Activated T-cell treated with anti-CD3 and anti-CD28 coated beads, Interleukin-2, amount 50 U/mL, for 48 hours (primary cell): ENCODE data around the gene CHRNA3.

Source experiments
- DNase-seq, 2 experiments: peaks; one replicate each; pipeline ENCODE4 v3.0.0-alpha.2; 2020

Gene CHRNA3

DNA sequence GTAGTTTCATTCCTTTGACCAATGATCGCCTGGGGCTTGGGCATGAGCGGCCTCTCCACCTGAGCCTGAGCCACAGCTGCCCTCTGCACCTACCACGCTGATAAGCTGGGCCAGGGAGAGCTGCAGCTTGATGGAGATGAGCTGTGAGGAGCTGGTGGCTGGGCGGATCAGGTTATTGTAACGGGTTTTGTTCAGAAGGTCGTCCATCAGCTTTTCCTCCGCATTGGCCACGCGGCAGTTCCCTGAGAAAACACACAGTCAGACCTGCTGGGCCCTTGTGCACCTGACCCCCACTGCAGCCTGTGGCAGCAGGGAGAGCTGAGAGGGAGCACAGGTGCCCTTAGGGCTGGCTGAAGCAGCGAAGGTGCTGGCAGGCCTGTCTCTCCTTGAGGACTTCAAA, 14.6 kb upstream of the CHRNA3 start:
- no peak for DNase-seq

- DNase-seq, result no peak
Observed at GRCh38 chr15:78634210-78635145, 13.7 kb upstream of the CHRNA3 start.

DNA sequence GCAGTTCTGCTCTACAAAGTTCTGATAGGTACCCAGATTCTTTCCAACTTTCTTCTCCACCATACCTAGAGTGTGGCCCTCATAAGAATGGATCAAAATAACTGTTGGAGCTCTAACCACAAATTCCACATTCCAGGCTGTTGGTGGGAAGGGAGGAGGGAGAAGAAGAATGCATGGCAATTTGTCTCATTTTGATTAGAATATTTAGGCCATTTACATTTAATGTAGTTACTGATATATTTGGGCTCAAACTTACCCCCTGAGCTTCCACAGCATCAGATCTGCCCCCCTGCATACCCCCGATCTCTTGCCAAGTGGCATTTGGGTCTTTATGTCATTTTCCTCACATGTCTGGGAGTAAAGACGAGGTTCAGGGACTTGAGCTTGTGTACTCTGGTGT, 12.6 kb upstream of the CHRNA3 start:
- no peak for DNase-seq

- no peak for DNase-seq
Observed at GRCh38 chr15:78630886-78631633, 10.3 kb upstream of the CHRNA3 start.

- DNase-seq, result no peak
Observed at GRCh38 chr15:78629716-78630065, 8.9 kb upstream of the CHRNA3 start.

GRCh38 chr15:78629031-78629715, 8.4 kb upstream of the CHRNA3 start:
- DNase-seq, result no peak

GRCh38 chr15:78628227-78628626, 7.4 kb upstream of the CHRNA3 start:
- no peak for DNase-seq

DNA sequence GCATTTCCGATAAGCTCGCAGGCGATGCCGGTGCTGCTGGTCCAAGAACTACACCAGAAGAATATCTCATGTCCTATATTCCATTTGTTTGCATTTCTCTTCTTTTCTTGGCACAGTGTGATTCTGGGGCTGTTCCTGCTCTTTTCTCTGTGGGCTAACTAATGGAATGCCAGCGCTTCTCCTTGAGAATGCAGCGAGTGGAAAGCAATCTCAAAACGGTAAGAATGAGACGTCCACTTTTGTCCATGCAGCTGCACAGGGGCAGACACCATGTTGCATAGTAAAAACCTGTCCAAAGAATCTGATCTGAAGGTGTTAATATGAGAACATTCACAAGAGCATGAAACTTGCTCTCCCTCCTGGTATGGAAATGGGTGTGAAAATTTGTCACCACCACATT, 6.6 kb upstream of the CHRNA3 start:
- DNase-seq, result no peak

GRCh38 chr15:78626381-78626995, 5.7 kb upstream of the CHRNA3 start:
- DNase-seq, result no peak

- no peak for DNase-seq
Observed at GRCh38 chr15:78625606-78626280, 4.9 kb upstream of the CHRNA3 start.

DNA sequence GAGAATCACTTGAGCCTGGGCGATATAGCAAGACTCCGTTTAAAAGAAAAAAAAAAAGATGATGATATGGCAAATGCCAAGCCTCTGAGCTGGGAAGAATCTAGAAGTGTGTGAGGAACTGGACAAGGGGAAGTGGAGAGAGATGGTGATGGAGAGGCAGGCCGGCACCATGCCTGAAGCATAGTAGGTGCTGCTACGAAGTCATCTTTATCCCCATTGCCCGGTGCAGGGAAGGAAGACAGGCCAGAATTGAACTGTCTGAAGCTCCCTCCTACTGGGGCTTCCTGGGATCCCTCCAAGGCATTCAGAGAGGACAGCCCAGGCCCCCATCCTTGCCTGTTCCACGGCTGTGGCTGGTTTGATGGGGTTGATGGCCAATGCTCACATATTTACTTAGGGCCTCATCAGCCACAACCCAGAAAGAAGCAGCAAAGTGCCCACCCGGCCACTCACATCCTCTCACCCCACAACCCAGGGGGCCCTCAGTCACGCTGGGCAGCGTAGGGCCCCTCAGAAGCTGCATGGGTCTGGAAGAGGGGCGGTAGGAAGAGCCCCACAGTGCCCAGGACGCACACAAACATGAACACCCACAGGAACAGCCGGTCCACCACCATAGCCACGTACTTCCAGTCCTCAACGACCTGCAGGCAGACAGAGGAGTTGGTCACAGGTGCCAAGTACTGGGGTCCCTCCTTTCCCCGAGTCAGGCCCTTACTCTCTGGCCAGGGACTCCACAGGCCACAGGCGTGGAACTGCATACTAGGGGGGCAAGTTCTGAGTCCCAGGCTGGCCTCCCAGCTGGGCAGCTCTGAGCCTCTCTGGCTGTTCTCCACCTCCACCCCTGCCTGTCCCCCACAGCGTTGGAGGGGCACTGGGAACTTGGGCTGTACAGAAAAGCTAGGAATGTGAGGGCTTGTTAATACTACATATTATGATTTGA, 4.1 kb upstream of the CHRNA3 start:
- DNase-seq, result no peak

DNA sequence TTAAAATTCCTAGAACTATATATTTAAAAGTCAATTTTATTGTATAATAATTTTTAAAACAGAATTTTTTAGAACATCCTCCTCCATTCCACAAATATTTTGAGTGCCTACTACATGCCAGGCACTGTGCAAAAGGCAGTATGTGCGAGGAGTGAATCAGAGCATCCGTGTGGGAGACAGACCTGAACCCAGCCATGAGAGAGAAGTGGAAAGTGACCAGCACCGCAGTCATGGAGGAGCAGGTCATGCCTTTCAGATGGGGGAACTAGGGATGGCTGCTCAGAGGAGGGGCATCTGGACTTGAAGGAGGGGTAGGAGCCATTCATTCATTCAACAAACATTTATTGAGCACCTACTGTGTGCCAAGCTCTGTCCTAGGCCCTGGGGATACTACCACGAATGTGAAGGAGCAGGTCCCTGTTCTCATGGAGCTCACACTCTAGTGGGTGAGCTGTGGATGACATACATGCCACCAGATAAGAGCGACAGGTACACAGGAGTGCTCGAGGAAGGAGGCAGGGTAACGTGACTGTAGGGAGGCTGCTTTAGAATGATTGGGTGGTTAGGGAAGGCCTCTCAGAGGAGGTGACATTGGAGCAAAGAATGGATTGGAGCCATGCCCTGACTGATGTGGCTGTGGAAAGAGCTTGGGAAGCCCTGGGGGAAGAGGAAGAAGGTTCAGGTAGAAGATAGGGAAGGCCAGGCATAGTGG, 3.1 kb upstream of the CHRNA3 start:
- DNase-seq, result no peak

DNA sequence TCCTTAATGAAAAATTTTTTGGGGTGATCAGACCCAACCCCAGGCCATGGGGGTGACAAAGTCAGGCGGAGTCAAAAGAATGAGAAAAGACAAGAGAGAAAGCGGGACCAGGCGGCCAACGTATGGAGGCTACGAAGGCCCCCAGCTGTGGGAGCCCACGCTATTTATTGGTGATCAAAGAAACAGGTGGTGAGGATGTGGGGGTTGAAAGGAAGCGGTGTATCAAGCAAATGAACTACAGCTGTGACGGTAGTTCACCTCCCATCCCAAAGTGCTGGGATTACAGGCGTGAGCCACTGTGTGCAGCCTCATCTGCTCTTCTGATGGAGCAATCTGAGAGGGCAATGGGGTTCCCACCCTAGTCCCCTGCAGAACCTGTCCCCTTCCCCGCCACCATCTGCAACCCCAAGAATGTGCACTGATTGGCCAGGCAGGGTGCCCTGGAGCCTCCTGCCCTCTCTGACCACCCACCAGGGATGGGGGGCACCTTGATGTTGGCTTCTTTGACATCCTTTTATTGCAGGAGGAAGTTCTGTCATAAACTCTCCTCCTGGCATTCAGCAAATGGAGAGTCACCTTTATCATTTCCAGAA, 1.1 kb upstream of the CHRNA3 start:
- no peak for DNase-seq

DNA sequence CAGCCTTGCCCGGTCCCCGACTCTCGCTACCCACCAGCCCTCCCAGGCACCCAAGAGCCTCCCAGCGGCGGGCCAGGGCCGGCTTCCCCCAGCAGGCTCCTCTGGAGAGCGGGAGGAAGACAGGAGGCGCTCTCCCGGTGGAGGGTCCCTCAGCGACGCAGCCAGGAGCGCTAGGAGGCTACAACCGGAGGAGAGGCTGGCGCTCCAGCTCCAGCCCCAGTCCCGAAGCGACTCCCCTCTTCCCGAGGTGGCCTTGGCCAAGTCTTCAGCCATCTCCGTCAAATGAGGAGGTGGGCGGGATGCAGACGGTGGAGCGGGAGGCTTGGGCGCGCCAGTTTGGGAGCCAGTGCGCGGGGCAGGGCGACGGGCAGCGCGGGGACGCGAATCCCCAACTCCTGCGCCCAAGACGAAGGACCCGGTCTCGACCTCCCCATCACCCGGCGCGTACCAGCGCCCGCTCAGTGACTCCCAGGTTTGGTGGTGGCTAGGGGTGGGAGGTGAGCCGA, 722 bp downstream of the CHRNA3 start:
- peak; percentile 30 to 32 for DNase-seq

DNA sequence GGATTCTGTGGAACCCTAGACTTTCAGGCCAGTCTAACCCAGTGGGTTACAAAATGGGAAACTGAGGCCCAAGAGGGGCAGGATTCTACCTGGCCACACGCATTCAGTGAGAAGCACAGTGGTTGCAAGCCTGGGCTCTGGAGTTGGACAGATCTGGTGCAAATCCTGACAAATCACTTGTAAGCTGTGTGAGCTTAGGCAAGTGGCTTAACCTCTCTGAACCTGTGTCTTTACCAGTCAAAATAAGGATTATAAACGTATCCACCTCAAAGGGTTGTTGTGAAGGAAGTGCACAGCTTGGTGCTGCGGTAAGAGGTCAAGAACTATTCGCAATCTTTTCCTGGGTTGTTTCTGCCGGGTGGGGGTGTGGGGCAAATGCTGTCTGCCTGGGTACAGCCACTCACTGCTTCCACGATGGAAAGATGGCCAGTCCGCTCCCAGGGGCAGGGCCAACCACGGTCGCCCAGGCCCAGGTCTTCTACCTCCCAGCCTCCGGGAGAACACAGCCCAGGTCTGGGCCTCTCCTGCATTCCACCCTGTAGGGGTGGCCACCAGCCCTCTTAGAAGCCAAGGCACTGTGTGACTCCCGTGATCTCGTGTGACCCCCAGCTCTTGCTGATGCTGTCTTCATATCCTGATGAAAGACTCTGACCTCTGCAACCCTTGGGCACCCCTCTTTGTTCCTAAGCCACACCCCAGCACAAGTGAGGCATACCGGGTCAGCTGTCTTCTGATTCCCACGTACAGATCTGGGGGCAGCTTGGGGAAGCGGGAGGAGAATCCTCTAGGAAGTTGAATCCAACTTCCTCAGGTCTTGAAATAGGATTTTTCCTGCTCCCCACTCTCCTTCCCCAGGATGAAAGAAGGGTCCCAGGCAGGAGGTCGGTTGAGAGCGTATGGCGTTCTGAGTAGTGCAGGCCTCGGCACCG, 1.5 kb downstream of the CHRNA3 start:
- DNase-seq, result no peak

- peak; percentile 86 to 88 for DNase-seq
Observed at GRCh38 chr15:78618490-78618934, 2.3 kb downstream of the CHRNA3 start.

GRCh38 chr15:78618064-78618463, 2.7 kb downstream of the CHRNA3 start:
- peak in 1 of 2 experiments; percentile 15 for DNase-seq

DNA sequence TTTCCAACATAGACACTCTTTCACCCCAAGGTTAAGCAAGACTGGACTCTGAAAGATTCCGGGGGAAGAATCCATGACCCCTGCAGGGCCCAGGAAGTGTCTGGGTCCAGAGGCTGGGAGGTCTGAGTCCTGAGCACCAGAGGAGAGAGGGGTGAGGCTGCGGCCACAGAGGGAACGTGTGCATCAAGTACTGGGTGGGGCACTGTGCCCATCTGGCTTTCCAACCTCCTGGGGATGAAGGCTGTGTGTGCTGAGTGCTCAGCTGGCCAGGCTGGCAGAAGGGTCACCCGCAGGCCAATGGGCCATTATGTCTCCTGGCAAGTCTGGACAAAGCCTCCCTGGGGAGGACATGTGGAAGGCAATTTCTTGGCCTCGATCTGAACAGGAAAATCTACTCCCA, 3.3 kb downstream of the CHRNA3 start:
- no peak for DNase-seq

DNA sequence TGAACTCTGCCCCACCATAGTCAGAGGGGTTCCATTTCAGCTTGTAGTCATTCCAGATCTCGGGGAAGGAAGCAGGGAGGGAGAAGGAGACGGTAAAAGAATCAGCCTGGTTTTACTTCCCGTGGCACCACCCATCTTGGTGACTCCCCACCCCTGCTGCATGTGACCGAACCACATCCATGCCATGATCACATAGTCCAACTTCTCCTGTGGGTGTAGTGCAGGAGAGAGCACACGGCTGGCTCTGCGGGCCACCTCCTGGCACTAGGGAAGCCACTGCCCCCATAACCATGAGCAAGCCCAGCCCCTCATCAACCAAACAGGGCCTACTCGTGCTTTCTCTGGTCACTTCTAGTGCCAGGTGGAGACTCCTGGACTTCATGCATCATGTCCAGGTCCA, 3.7 kb downstream of the CHRNA3 start:
- DNase-seq, result peak in 1 of 2 experiments; percentile 0
